Osteoblast (primary cell): ENCODE data around the gene TFPT. TPM values are rescaled to one million over a fixed set of nuclear protein-coding genes. Genes with fewer than 3 reads are reported as not detected.
A peak's percentile ranks its signal among the peaks of the same experiment; 100 is the strongest.

Source experiments
- DNase-seq: peaks from one replicate; pipeline ENCODE4 v3.0.0; 2011; ENCODE audit warnings: low spot score, mixed read lengths; ENCODE audit not compliant: insufficient read length; ENCODE audit errors: missing footprints
- H2AFZ ChIP-seq: 2 replicates; pipeline ENCODE4 v1.6.0; 2011; ENCODE audit warnings: mild to moderate bottlenecking, low read length
- H3K27ac ChIP-seq: 2 replicates; pipeline ENCODE4 v1.5.1; 2011; ENCODE audit warnings: mild to moderate bottlenecking, low read depth, low read length, moderate library complexity
- H3K27me3 ChIP-seq: 2 replicates; pipeline ENCODE4 v1.6.0; 2012; ENCODE audit warnings: mild to moderate bottlenecking, control low read depth, inconsistent platforms, low read length, moderate library complexity; ENCODE audit not compliant: insufficient read depth
- H3K36me3 ChIP-seq: 2 replicates; pipeline ENCODE4 v1.5.1; 2011; ENCODE audit warnings: mild to moderate bottlenecking, low read length, control low read depth, moderate library complexity; ENCODE audit not compliant: insufficient read depth
- H3K4me1 ChIP-seq: 2 replicates; pipeline ENCODE4 v1.5.1; 2011; ENCODE audit warnings: mild to moderate bottlenecking, low read length, control low read depth, moderate library complexity; ENCODE audit not compliant: insufficient read depth
- H3K4me2 ChIP-seq: 2 replicates; pipeline ENCODE4 v1.6.0; 2011; ENCODE audit warnings: mild to moderate bottlenecking, low read length; ENCODE audit not compliant: insufficient read depth
- H3K4me3 ChIP-seq: fragments of 200-600 bp; sonication (generic); 3 replicates; pipeline ENCODE4 v1.5.1; 2012; ENCODE audit warnings: mild to moderate bottlenecking, low read length, inconsistent platforms; ENCODE audit not compliant: insufficient read depth
- H3K79me2 ChIP-seq: 2 replicates; pipeline ENCODE4 v1.6.0; 2012; ENCODE audit warnings: mild to moderate bottlenecking, low read length, control low read depth, inconsistent platforms; ENCODE audit not compliant: insufficient read depth
- H3K9me3 ChIP-seq: 2 replicates; pipeline ENCODE4 v1.5.1; 2011; ENCODE audit warnings: low read depth, low read length, control low read depth
- H4K20me1 ChIP-seq: 2 replicates; pipeline ENCODE4 v1.6.0; 2012; ENCODE audit warnings: mild to moderate bottlenecking, low read length, control low read depth; ENCODE audit not compliant: insufficient read depth
- total RNA-seq: library from RNA; depleted of rRNA; stranded (reverse); fragments of >200 nt; gene quantifications from 2 replicates; pipeline ENCODE4 v1.2.3, GENCODE V29; 2012
- TF ChIP-seq, protein P1 (sequence below): IDR thresholded peaks from 2 replicates; pipeline ENCODE4 v1.5.1; 2011; ENCODE audit warnings: mild to moderate bottlenecking, low read depth, low read length, moderate library complexity; ENCODE audit errors: extremely low read depth

TFPT gene
- total RNA-seq, 1 donor, result 17.4 TPM

DNA sequence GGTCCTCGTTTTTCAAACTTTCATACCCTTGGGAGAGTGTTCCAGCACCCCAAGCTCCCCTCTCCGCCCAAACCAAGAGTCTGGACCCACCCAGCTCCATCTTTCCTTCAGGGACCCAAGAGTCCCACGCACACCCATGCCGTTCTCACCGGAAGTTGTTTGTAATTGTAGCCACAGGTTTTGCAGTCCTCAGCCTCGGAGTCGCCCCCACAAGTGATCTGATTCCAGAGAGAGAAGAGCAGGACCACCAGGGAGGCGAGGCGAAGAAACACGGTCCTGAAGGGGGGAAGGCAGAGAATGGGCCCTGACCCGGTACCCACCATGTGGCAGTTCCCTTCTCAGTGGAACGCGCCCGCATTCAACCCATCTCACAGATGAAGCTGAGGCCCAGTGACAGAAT is 47.4 kb upstream of the TFPT start:
- H3K4me3 ChIP-seq, result no peak overlapping the region

DNA sequence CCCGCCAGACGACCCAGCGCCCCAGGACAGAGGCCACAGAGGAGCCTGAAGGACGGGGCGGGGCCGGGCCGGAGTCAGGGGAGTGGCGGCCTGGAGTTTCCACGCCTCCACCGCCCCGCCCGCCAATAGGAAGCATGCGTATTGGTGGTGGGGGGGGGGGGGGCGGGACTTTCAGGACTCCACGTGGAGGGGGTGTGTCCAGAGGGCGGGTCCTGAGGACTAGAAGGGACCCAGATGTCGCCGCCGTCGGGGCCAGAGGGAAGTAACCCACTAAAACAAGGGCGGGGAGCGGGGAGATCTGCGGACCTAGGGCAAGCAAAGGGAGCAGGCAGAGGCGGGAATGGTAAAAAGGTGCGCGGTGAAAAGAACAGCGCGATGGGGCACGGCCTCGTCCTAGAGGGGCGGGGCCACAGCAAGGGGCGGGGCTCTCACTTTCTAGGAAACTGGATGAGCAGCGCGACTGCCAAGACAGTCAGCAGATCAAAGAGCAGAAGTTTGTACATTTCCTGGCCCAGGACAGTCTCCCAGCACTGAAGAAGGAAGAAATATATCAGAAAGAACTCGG is 46.9 kb upstream of the TFPT start:
- H2AFZ ChIP-seq, result peak overlapping the region; percentile 62
- DNase-seq, result peak; percentile 96
- peaks cover 13% of the 10 kb centered on the region for H3K79me2 ChIP-seq
- no peaks in the 10 kb centered on the region for H4K20me1 ChIP-seq
- no peak overlapping the region for H3K27ac ChIP-seq
- peak overlapping the region; percentile 48 for H3K4me2 ChIP-seq
- TF ChIP-seq, protein P1, sequence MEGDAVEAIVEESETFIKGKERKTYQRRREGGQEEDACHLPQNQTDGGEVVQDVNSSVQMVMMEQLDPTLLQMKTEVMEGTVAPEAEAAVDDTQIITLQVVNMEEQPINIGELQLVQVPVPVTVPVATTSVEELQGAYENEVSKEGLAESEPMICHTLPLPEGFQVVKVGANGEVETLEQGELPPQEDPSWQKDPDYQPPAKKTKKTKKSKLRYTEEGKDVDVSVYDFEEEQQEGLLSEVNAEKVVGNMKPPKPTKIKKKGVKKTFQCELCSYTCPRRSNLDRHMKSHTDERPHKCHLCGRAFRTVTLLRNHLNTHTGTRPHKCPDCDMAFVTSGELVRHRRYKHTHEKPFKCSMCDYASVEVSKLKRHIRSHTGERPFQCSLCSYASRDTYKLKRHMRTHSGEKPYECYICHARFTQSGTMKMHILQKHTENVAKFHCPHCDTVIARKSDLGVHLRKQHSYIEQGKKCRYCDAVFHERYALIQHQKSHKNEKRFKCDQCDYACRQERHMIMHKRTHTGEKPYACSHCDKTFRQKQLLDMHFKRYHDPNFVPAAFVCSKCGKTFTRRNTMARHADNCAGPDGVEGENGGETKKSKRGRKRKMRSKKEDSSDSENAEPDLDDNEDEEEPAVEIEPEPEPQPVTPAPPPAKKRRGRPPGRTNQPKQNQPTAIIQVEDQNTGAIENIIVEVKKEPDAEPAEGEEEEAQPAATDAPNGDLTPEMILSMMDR, result no peak
- no peaks in the 10 kb centered on the region for H3K9me3 ChIP-seq
- H3K27me3 ChIP-seq, result peaks cover 6% of the 10 kb centered on the region
- H3K4me3 ChIP-seq, result peak overlapping the region; percentile 64
- H3K36me3 ChIP-seq, result peaks cover 8% of the 10 kb centered on the region
- peaks cover 21% of the 10 kb centered on the region for H3K4me1 ChIP-seq

More for the DNA sequence above, 47.4 kb upstream of the TFPT start:
- H3K9me3 ChIP-seq, result no peaks in the 10 kb centered on the region
- peaks cover 21% of the 10 kb centered on the region for H3K4me1 ChIP-seq
- H3K36me3 ChIP-seq, result peaks cover 4% of the 10 kb centered on the region
- H3K4me2 ChIP-seq, result peak overlapping the region; percentile 48
- H2AFZ ChIP-seq, result no peak overlapping the region
- H3K27me3 ChIP-seq, result peaks cover 6% of the 10 kb centered on the region
- H3K27ac ChIP-seq, result no peak overlapping the region
- DNase-seq, result no peak
- TF ChIP-seq, protein P1, result no peak
- H4K20me1 ChIP-seq, result no peaks in the 10 kb centered on the region
- peaks cover 13% of the 10 kb centered on the region for H3K79me2 ChIP-seq

DNA sequence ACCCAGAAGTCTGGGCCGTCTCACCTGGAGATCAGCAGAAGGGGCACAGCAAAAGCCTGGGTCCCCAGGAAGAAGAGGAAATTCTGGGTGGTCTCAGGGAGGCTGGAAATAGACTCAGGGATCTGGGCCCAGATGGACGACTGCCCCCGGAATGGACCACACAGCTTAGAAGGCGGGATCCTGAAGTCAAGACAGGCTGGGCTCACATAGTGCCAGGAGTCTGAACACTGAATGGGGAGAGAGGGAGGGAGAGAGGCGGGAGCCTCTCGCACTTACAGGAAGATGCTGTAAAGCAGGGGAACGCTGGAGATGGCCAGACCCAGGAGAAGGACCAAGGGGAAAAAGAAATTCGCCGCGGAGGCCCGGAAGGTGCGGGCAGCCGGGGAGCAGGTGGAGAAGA is 45.4 kb upstream of the TFPT start:
- H3K4me3 ChIP-seq, result peak overlapping the region; percentile 98
- no peaks in the 10 kb centered on the region for H3K9me3 ChIP-seq
- H3K4me1 ChIP-seq, result peaks cover 21% of the 10 kb centered on the region
- H3K79me2 ChIP-seq, result peaks cover 13% of the 10 kb centered on the region
- H2AFZ ChIP-seq, result peak overlapping the region; percentile 95
- H3K4me2 ChIP-seq, result peak overlapping the region; percentile 99
- H3K36me3 ChIP-seq, result peaks cover 22% of the 10 kb centered on the region
- H3K27me3 ChIP-seq, result peaks cover 6% of the 10 kb centered on the region
- DNase-seq, result no peak
- H3K27ac ChIP-seq, result peak overlapping the region; percentile 94
- TF ChIP-seq, protein P1, result no peak
- H4K20me1 ChIP-seq, result no peaks in the 10 kb centered on the region

DNA sequence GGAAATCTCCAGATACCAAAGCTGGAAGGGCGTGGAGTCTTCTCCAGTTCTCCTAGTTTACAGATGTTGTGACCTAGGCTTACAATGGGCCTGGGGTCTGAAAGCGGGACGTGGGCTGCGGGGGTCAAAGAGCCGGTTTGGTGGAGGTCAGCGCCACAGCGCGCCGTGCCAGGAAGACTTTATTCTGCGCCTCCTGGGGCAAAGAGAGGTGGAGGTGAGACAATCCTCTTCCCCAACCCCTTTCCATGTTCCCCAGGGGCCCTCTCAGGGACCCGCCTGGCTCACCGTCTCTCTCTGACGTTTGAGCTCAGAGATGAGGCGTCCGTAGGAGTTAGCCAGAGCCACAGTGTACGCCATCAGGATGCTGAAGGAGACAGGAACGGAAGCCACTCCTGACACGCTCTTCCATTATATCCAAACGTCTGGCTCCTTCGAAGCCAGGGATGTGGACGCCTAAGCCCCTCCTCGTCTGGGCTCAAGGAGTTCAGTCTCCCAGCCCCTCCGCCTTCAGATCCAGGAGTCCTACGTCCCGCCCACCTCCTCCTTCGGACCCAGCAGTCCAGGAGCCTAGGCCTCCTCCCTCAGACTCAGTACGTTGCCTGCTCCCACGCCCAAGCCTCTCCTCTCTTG is 44.8 kb upstream of the TFPT start:
- Histone ChIP-seq H3K36me3 (peaks cover 28% of the 10 kb centered on the region), H3K79me2 (peaks cover 13% of the 10 kb centered on the region), H3K27me3 (peaks cover 5% of the 10 kb centered on the region), H4K20me1 (no peaks in the 10 kb centered on the region), H2AFZ (peak overlapping the region; percentile 95), H3K9me3 (no peaks in the 10 kb centered on the region), H3K4me2 (peak overlapping the region; percentile 99), H3K27ac (peak overlapping the region; percentile 94), H3K4me3 (peak overlapping the region; percentile 98), H3K4me1 (peaks cover 21% of the 10 kb centered on the region)
- no peak for DNase-seq
- TF ChIP-seq, protein P1, result no peak
